Tongue (tissue), 3 donors: ENCODE results near the gene GALNT9. TPM values are rescaled to one million over a fixed set of nuclear protein-coding genes. Genes with fewer than 3 reads are reported as not detected.
A peak's percentile ranks its signal among the peaks of the same experiment; 100 is the strongest.
"Not testable (repeated sequence)": the region's sequence is repeated elsewhere in the genome, so short reads cannot be mapped to it uniquely, and the experiment has no call there.

Experiments used
- DNase-seq: peaks from one replicate; pipeline ENCODE4 v3.0.0-alpha.2; 2015
- small RNA-seq: library from RNA; depleted of rRNA; stranded (forward); fragments of <200 nt; gene quantifications from one replicate; pipeline ENCODE3, GENCODE V24; 2014; ENCODE audit warnings: low replicate concordance
- total RNA-seq: library from RNA; depleted of rRNA; stranded (reverse); fragments of >200 nt; gene quantifications from one replicate; pipeline ENCODE4 v1.2.3, GENCODE V29; 2014

The GALNT9 gene
- total RNA-seq, 1 donor from 2014 or later = 0.92 TPM

- no peak for DNase-seq
Observed at GRCh38 chr12:132155771-132156572, 173.4 kb downstream of the GALNT9 start.

GRCh38 chr12:132154941-132155770 is 174.2 kb downstream of the GALNT9 start:
- DNase-seq = no peak

- DNase-seq = peak; percentile 10
Observed at GRCh38 chr12:132154341-132154761, 175.0 kb downstream of the GALNT9 start.

GRCh38 chr12:132153501-132154340 is 175.7 kb downstream of the GALNT9 start:
- DNase-seq = peak; percentile 89

- DNase-seq = no peak
Observed at GRCh38 chr12:132152953-132153352, 176.4 kb downstream of the GALNT9 start.

GRCh38 chr12:132152411-132152821 is 177.0 kb downstream of the GALNT9 start:
- DNase-seq = no peak

GRCh38 chr12:132151766-132152410 is 177.5 kb downstream of the GALNT9 start:
- no peak for DNase-seq

- DNase-seq = no peak
Observed at GRCh38 chr12:132151145-132151765, 178.1 kb downstream of the GALNT9 start.

- DNase-seq = no peak
Observed at GRCh38 chr12:132150780-132151144, 178.6 kb downstream of the GALNT9 start.

- not testable (repeated sequence) for DNase-seq
Observed at GRCh38 chr12:132149526-132149925, 179.9 kb downstream of the GALNT9 start.

- DNase-seq = no peak
Observed at GRCh38 chr12:132148368-132149045, 180.9 kb downstream of the GALNT9 start.

- DNase-seq = no peak
Observed at GRCh38 chr12:132147423-132148367, 181.7 kb downstream of the GALNT9 start.

- no peak for DNase-seq
Observed at GRCh38 chr12:132146772-132147422, 182.5 kb downstream of the GALNT9 start.

Small RNA genes within 50 kb of the gene (small RNA-seq; reads per million reads assigned to genes)
- gene AC138466.3 = not detected

Other genes with a start within 250 kb of the GALNT9 start
- gene DDX51, start 185.3 kb downstream of the GALNT9 start, total RNA-seq = 6.9 TPM
- gene NOC4L, start 185.1 kb downstream of the GALNT9 start, total RNA-seq = 5.0 TPM
- 10.2 TPM for gene FBRSL1, start 160.6 kb upstream of the GALNT9 start, total RNA-seq